HepG2 (cell line): ENCODE data around the gene STC2. TPM values are rescaled to one million over a fixed set of nuclear protein-coding genes. Genes with fewer than 3 reads are reported as not detected.

ENCODE experiments used
- CHD2 ChIP-seq: IDR thresholded peaks from 2 replicates; pipeline ENCODE4 v1.6.1; 2011; ENCODE audit warnings: low read depth, low read length, improper control_type of control experiment
- GATAD1 ChIP-seq: IDR thresholded peaks from 2 replicates; pipeline ENCODE4 v1.6.1; 2016; ENCODE audit warnings: missing genetic modification reagents, missing compliant biosample characterization
- HOXD1 ChIP-seq: sonication (generic); formaldehyde crosslinking; IDR thresholded peaks from 2 replicates; pipeline ENCODE4 v1.5.0; 2020; ENCODE audit warnings: missing genetic modification reagents
- KLF13 ChIP-seq: sonication (generic); formaldehyde crosslinking; IDR thresholded peaks from 2 replicates; pipeline ENCODE4 v1.4.0; 2020; ENCODE audit warnings: mild to moderate bottlenecking, missing genetic modification reagents
- MED1 ChIP-seq: sonication (generic); formaldehyde crosslinking; IDR thresholded peaks from 2 replicates; pipeline ENCODE4 v1.4.0; 2020; ENCODE audit warnings: missing genetic modification reagents
- MXI1 ChIP-seq: IDR thresholded peaks from 3 replicates; pipeline ENCODE4 v1.6.1; 2012; ENCODE audit warnings: low read depth, low read length, inconsistent platforms, borderline replicate concordance
- ONECUT2 ChIP-seq: sonication (generic); formaldehyde crosslinking; IDR thresholded peaks from 2 replicates; pipeline ENCODE4 v1.4.0; 2020; ENCODE audit warnings: missing genetic modification reagents
- PAF1 ChIP-seq: IDR thresholded peaks from 2 replicates; pipeline ENCODE4 v1.6.1; 2016; ENCODE audit warnings: missing genetic modification reagents, missing compliant biosample characterization
- PLRG1 ChIP-seq: fragments of 450-650 bp; conservative IDR thresholded peaks from 2 replicates; pipeline ENCODE4 v1.6.1; 2016
- RELA ChIP-seq: sonication (generic); formaldehyde crosslinking; IDR thresholded peaks from 2 replicates; pipeline ENCODE4 v1.4.0; 2020; ENCODE audit warnings: missing genetic modification reagents
- SIN3A ChIP-seq: IDR thresholded peaks from 2 replicates; pipeline ENCODE4 v1.6.1; 2011; ENCODE audit warnings: low read depth, mild to moderate bottlenecking, control low read depth, low read length, borderline replicate concordance
- SIX4 ChIP-seq: sonication (generic); formaldehyde crosslinking; IDR thresholded peaks from 2 replicates; pipeline ENCODE4 v1.4.0; 2020; ENCODE audit warnings: missing genetic modification reagents
- TBP ChIP-seq: sonication (generic); formaldehyde crosslinking; IDR thresholded peaks from 2 replicates; pipeline ENCODE4 v1.5.0; 2020; ENCODE audit warnings: missing genetic modification reagents
- ZBTB2 ChIP-seq: sonication (generic); formaldehyde crosslinking; IDR thresholded peaks from 2 replicates; pipeline ENCODE4 v1.8.0; 2022; ENCODE audit warnings: low read depth, missing genetic modification reagents
- ZNF260 ChIP-seq: sonication (generic); formaldehyde crosslinking; IDR thresholded peaks from 2 replicates; pipeline ENCODE4 v1.4.0; 2020; ENCODE audit warnings: missing genetic modification reagents, low read depth, mild to moderate bottlenecking, borderline replicate concordance
- ZNF558 ChIP-seq: sonication (generic); formaldehyde crosslinking; IDR thresholded peaks from 2 replicates; pipeline ENCODE4 v1.9.0; 2022; ENCODE audit warnings: mild to moderate bottlenecking, missing genetic modification reagents, borderline replicate concordance
- ZNF709 ChIP-seq: sonication (generic); formaldehyde crosslinking; IDR thresholded peaks from 2 replicates; pipeline ENCODE4 v1.5.0; 2020; ENCODE audit warnings: mild to moderate bottlenecking, missing genetic modification reagents
- ZNF777 ChIP-seq: sonication (generic); formaldehyde crosslinking; IDR thresholded peaks from 2 replicates; pipeline ENCODE4 v1.4.0; 2020; ENCODE audit warnings: missing genetic modification reagents
- polyA plus RNA-seq, 8 experiments: library from polyadenylated mRNA; depleted of rRNA in 3 of 8; stranded (reverse) in 7 of 8; unstranded in 1 of 8; fragments of >200 nt; fragmentation: Illumina TruSeq in 4 of 8; extraction: Trizol in 4 of 8; gene quantifications; 2 replicates each; pipeline versions ENCODE4 v1.2.1 to v1.2.3, GENCODE V29; 2011 to 2016; ENCODE audit warnings: low read depth in 4 of 8, missing spikeins in 1 of 8, mixed read lengths in 1 of 8; ENCODE audit not compliant: insufficient read depth in 1 of 8
- total RNA-seq, 5 experiments: library from RNA; depleted of rRNA; stranded (reverse); fragments of >200 nt; fragmentation: Illumina TruSeq; extraction: Trizol; gene quantifications; 2 replicates each; pipeline ENCODE4 v1.2.3, GENCODE V29; 2016; ENCODE audit warnings: low read depth in 1 of 5
- TF ChIP-seq, protein P1 (sequence below): sonication (generic); formaldehyde crosslinking; conservative IDR thresholded peaks from 2 replicates; pipeline ENCODE4 v1.4.0; 2020; ENCODE audit warnings: missing genetic modification reagents
- TF ChIP-seq, protein P2 (sequence below): sonication (generic); IDR thresholded peaks from 2 replicates; pipeline ENCODE4 v1.6.1; 2016; ENCODE audit warnings: low read depth, borderline replicate concordance
- TF ChIP-seq, protein P3 (sequence below): sonication (generic); formaldehyde crosslinking; IDR thresholded peaks from 2 replicates; pipeline ENCODE4 v1.9.0; 2022; ENCODE audit warnings: low read depth, missing genetic modification reagents
- TF ChIP-seq, protein P4 (sequence below): sonication (generic); formaldehyde crosslinking; IDR thresholded peaks from 2 replicates; pipeline ENCODE4 v1.5.0; 2020; ENCODE audit warnings: mild to moderate bottlenecking, missing genetic modification reagents, moderate library complexity

Gene STC2
- total and polyA plus RNA-seq, 2 of the 13 experiments (the other 11 are each of a cell fraction or from before 2014, with no cell fraction given): 27.1 to 69.2 TPM

DNA sequence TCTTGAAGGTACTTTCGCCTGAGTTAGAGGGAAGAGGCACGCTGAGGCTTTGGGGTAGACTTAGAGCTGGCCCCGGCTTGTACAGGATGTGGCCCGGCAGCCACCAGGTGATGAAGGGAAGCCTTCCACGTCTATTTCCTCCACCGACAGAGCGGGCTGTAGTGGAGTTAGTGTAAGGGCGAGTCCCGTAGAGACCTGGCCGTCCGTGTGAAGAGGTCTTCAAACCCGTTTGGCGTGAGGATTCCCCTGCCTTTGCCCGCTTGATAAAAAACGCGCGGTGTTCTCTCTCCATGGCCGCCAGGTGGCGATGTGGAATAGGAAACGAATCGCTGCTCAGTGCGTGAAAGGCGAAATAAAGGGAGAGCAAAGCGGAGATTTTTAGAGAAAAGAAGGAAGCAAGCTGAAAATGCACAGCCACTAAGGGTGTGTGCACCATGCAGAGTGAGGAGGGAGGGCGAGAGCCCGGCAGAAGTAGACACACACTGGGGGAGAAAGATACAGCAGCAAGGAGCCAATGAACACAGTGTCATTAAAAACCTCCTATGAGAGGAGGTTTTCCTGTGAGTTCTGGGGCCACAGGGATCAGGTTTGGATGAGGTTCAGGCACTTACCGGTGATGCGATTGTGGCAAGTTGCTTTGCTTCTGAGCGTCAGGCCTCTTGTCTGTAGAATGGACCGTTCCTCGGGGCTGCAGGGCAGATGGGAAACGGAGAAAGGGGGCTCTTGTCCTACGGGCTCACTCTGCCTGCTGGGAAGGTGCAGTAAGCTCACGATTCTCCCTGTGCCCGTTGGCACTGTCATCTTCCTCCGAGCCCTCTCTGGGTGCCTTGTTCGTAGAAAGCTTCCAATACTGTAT lies 34.2 kb downstream of the STC2 start (continued):
- TF ChIP-seq, protein P1, sequence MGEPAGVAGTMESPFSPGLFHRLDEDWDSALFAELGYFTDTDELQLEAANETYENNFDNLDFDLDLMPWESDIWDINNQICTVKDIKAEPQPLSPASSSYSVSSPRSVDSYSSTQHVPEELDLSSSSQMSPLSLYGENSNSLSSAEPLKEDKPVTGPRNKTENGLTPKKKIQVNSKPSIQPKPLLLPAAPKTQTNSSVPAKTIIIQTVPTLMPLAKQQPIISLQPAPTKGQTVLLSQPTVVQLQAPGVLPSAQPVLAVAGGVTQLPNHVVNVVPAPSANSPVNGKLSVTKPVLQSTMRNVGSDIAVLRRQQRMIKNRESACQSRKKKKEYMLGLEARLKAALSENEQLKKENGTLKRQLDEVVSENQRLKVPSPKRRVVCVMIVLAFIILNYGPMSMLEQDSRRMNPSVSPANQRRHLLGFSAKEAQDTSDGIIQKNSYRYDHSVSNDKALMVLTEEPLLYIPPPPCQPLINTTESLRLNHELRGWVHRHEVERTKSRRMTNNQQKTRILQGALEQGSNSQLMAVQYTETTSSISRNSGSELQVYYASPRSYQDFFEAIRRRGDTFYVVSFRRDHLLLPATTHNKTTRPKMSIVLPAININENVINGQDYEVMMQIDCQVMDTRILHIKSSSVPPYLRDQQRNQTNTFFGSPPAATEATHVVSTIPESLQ: no peak
- TF ChIP-seq MED1 (no peak; the same call in 1 of the 2 replicates), MXI1 (peak; percentile 25; the same call in 1 of the 3 replicates), SIX4 (CRISPR knock-in tag) (no peak), KLF13 (no peak), PLRG1 (no peak), CHD2 (no peak), ZNF260 (no peak), ZBTB2 (CRISPR knock-in tag) (no peak), RELA (no peak), ZNF777 (no peak), SIN3A (no peak), TBP (no peak), ONECUT2 (CRISPR knock-in tag) (no peak), ZNF709 (CRISPR knock-in tag) (no peak), GATAD1 (CRISPR knock-in tag) (no peak), ZNF558 (CRISPR knock-in tag) (no peak), PAF1 (no peak), HOXD1 (CRISPR knock-in tag) (no peak)
- TF ChIP-seq, protein P2, sequence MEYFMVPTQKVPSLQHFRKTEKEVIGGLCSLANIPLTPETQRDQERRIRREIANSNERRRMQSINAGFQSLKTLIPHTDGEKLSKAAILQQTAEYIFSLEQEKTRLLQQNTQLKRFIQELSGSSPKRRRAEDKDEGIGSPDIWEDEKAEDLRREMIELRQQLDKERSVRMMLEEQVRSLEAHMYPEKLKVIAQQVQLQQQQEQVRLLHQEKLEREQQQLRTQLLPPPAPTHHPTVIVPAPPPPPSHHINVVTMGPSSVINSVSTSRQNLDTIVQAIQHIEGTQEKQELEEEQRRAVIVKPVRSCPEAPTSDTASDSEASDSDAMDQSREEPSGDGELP: no peak
- TF ChIP-seq, protein P3, sequence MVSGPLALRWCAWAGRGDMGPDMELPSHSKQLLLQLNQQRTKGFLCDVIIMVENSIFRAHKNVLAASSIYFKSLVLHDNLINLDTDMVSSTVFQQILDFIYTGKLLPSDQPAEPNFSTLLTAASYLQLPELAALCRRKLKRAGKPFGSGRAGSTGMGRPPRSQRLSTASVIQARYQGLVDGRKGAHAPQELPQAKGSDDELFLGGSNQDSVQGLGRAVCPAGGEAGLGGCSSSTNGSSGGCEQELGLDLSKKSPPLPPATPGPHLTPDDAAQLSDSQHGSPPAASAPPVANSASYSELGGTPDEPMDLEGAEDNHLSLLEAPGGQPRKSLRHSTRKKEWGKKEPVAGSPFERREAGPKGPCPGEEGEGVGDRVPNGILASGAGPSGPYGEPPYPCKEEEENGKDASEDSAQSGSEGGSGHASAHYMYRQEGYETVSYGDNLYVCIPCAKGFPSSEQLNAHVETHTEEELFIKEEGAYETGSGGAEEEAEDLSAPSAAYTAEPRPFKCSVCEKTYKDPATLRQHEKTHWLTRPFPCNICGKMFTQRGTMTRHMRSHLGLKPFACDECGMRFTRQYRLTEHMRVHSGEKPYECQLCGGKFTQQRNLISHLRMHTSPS (CRISPR knock-in tag): no peak
- TF ChIP-seq, protein P4, sequence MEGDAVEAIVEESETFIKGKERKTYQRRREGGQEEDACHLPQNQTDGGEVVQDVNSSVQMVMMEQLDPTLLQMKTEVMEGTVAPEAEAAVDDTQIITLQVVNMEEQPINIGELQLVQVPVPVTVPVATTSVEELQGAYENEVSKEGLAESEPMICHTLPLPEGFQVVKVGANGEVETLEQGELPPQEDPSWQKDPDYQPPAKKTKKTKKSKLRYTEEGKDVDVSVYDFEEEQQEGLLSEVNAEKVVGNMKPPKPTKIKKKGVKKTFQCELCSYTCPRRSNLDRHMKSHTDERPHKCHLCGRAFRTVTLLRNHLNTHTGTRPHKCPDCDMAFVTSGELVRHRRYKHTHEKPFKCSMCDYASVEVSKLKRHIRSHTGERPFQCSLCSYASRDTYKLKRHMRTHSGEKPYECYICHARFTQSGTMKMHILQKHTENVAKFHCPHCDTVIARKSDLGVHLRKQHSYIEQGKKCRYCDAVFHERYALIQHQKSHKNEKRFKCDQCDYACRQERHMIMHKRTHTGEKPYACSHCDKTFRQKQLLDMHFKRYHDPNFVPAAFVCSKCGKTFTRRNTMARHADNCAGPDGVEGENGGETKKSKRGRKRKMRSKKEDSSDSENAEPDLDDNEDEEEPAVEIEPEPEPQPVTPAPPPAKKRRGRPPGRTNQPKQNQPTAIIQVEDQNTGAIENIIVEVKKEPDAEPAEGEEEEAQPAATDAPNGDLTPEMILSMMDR (CRISPR knock-in tag): peak; percentile 95
